Stimulated activated CD4-positive, alpha-beta T cell treated with anti-CD3 and anti-CD28 coated beads, Interleukin-4, amount 100 ng/mL, for 48 hours (primary cell): Measurements from ENCODE around the gene ST8SIA3.
A peak's percentile ranks its signal among the peaks of the same experiment; 100 is the strongest.

Source experiments
- DNase-seq, 2 donors: peaks; one replicate each; pipeline ENCODE4 v3.0.0-alpha.2; 2020; ENCODE audit warnings: low read depth in 2 of 2

Gene ST8SIA3, protein sequence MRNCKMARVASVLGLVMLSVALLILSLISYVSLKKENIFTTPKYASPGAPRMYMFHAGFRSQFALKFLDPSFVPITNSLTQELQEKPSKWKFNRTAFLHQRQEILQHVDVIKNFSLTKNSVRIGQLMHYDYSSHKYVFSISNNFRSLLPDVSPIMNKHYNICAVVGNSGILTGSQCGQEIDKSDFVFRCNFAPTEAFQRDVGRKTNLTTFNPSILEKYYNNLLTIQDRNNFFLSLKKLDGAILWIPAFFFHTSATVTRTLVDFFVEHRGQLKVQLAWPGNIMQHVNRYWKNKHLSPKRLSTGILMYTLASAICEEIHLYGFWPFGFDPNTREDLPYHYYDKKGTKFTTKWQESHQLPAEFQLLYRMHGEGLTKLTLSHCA

DNA sequence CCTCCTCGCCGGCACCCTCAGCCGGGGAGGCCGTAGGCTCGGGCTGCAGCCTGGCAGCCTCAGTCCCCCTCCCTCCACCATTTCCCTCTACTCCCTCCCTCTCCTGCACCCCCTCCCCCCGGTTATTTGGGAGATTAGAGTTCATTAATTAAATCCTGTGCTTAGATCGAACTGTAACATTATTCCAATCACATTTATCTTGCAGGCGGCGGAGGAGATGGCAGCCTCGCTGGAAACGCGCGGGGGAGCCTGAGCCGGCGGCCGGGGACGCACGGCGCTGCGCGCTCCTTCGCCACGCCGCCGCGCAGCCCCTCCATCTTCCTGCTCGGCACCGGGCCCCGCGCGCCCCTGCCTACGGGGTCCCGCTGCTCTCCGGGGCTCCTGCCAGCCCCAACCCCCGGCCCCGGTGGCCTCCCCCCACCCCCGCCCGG is at the start of gene ST8SIA3:
ST8SIA3 (plus strand) TSS at position 287 of the 431 bp plus-strand sequence. CDS start 290 bp downstream, outside the sequence.
- DNase-seq = no peak

DNA sequence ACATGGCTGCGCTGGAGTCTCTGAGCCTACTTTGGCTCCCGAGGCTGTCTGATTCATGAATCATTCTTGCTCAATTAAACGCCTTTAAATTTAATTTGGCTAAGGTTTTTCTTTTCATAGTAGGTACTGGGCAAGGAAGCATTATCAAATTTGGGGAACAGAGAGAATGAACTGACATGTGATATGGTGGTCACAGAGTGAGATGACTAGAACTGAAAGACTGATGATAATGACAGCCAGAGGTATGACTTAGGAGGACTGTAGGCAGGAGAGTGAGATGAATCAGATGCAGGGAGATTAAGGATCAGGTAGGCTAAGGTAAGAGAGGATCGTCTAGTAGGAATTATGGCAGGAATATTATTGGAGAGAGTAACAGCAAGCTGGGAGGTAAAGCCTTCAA is 40.9 kb upstream of the ST8SIA3 start:
- no peak for DNase-seq

DNA sequence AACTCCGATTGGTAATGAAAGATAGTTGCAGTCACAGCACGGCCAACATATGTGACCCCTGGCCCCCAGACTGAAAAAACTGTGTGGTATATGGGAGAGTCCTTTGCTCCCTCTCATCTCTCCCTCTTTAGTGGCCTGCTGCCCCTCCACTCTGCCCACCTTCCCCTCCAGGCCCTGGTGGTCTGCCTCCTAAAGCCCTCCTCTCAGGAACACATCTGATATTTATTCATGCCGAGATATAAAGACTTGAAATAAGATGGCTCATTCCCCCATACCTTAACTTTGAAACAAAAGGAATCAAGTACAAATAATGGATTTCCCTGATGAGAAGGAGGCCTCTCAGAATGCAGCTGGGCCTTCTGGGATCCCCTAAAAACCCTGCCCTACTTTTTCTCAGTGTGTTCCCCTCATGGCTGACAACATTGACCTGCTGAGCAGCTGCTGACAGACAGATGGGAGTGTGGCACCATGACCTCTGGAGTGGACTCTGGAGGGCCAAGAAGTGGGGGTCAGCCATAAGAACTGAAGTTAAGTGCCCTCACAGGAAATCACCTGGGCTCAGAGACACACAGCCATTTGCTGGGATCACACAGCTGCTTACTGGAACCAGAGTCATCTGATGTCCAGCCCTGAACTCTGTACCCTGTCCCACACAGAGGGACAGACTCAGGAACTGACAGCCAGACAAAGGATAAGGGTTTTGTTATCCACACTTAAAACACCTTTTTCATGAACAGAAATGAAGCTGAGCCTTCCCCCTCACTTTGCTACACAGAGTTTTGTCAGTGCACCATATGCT is 39.8 kb upstream of the ST8SIA3 start:
- DNase-seq = no peak

DNA sequence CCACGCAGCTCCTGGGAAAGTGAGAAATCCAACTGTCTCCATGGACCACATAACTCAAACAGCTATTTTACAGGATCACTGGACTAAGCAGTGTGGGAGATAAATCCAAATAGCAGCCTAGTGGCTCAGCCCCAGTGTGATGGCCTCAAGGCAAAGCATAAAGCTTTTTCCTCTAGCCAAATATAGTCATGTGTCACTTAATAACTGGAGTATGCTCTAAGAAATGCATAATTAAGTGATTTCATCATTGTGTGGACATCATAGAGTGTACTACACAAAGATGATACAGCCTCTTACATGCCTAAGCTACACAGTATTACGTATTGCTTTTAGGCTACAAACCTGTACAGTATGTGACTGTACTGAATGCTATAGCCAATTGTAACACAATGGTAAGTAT is 31.8 kb upstream of the ST8SIA3 start:
- DNase-seq = no peak

DNA sequence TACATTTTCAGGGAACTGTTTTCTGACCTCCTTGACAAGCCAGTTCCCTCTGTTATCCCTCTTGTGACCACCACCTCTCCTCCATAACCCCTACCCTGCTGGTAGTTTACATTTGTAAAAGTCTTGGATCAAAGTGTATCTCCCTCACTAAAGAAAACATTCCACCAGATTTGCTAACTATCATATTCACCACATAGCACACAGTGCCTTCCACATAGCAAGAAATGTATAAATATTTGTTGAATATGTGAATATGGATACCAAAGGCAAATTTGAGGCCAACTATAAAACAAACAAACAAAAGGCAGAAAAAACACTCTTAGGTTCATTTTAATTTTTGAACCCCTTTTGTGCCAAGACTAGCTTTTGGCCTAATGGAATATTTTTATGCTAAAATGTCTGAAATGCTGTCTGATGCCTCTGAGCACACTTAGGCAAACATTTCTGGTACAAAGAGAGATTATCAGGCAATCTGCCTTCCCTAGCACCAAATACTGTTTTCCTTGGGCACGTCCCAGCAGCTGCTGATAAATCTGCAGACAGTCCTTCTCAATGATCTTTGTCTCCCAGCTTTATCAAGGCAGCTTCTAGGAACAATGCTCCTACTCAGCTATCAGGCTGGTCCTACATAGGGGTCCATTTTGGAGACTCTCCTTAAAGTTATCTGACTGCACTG is 26.7 kb upstream of the ST8SIA3 start:
- no peak for DNase-seq

DNA sequence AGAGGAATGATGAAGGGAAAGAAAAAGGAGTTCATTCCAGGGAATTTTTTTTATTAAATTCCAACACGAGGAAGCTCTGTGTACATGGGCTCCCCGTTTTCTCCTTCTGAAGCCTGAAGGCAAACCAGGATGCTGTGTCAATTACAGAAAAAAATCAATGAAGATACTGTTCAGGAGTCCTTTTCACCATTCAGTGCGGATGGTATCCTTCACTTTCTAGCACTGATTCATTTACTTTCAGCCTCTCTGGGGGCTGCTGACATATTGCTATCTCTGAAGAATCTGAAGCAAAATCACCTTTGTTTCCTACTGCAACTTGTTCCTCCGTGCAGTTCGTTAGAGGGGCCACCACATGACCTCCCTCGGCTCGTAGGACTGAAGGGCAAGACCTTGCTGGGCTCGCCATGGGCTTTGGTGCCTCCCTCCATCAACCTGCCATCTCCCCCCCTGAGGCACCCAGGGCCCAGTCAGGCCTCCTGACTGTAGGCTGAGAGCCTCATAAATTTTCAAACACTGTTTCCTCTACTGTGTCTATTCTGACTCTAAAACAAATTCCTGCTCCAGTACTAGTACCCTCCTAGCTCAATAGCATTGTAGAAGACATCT is 25.5 kb upstream of the ST8SIA3 start:
- no peak for DNase-seq

DNA sequence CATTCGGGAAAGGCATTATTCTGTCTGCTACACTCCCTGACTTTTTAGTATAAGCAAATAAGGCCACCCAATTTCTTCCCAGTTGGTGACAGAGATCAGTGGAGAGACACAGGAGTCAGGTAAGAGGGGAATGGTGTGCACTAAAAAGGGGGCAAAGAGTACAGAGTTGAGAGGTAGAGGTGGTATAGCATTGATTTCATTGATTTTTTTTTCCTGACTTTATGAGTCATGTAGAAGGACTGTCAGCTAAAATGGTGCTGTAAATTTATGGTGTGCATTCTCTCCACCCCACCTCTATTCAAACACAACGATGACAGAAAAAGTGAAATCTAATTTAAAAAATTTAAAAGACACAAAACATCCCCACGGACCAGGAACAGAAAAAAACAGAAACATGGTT is 23.7 kb upstream of the ST8SIA3 start:
- DNase-seq = no peak

DNA sequence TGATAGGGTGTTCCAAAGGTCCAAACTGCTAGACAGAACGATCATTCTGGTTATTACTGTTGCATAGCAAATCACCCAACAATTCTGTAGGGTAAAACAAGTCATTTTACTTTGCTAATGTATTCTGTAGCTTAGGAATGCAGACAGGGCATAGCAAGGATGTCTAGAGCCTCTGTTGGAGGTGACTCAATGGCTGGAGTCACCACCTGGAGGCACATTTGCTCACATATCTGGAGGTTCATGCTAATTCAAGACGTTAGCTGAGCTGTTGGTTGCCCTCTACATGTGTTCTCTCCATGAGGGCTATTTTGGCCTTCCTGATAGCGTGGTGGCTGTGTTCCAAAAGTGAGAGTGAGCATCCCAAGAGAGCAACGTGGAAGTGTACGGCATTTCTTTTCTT is 22.5 kb upstream of the ST8SIA3 start:
- no peak for DNase-seq

DNA sequence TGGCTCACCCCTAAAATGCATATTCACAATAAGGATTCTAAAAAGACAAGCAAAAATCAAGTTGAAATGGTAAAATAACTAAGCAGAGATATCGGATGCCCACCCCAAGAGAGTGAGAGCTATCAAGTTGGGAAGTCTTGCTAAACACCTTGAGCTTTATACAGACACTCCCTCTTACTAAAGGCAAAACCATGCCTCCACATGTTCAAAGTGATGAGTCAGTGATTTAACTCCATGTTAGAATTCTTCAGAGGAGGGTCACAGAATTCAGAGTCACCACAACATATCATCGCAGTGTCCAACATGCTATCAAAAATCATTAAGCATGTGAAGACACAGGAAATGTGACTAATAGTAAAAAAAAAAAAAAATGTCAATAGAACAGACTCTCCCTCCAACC is 20.6 kb upstream of the ST8SIA3 start:
- DNase-seq = no peak

DNA sequence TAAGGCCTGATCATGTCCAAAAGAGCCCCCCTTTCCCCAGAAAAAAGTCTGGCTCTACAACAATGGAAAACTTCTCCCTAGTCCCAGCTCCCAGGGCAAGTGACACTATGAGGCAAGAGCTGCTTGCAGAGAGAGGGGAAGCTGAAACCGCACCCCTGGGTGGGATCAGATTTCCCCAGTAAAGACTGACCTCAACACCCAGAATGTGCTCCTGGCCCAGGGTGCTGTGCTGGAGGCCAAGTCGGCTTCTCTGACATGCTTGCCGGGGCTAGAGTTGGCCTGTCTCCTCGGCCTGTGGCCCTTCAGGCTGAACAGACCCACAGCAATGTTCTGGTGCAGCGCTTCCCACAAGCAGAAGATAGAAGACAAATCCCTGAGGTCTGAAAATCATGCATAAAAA is 18.4 kb upstream of the ST8SIA3 start:
- no peak for DNase-seq

DNA sequence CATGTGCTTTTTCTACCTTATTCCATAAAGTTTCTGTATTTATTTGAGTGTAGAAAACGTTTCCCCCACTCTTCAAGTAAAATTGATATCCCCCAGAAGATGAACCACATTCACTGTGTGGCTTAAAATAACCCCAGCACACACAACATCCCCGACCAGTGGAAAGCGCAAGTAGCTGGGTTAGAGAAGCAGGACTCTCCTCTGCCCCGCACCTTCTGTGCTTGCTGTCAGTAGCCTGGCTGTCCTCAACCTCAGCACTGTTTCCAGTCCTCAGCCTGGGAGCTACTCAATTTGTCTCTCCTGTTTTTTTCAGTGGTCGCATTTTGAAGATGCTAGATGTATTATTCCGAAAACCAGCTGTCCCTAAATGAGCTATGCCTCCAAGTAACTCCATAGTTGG is 18.0 kb upstream of the ST8SIA3 start:
- no peak for DNase-seq

DNA sequence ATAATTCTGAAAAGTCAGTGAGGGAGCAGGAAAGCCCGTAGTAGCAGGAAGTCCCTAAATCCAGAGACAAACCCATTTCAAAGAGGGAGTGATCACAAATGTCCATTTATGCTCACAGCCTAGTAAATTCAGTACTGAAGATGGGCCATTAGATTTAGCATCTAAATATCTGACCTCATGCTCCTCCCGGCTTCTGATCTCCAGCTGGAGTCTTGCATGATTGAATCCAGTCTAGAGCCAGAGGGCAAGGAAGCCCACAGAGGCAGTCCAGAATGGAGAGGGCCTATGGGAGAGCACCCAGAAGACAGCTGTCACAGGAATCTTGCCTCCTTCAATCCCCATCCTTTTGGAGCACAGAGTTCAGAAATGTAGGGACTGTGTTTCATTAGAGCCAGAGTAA is 16.0 kb upstream of the ST8SIA3 start:
- no peak for DNase-seq

DNA sequence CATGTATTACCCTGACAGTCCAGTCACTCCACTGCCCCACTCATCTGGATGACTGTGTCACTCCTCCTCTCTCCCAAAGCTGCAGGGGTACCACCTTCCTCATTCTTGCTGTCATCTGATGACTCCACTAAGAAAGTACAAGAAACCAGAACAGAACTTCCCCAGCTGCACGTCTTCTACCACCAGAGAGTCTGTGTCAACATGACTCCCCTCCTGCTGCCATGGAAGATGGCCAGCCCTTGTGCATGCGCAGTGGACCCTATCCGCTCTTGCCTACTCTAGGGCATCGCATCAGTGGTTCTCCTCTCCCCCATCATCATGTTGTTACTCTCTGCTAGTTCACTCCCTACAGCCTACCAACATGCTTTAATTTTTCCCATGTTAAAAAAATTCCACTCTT is 14.5 kb upstream of the ST8SIA3 start:
- no peak for DNase-seq

DNA sequence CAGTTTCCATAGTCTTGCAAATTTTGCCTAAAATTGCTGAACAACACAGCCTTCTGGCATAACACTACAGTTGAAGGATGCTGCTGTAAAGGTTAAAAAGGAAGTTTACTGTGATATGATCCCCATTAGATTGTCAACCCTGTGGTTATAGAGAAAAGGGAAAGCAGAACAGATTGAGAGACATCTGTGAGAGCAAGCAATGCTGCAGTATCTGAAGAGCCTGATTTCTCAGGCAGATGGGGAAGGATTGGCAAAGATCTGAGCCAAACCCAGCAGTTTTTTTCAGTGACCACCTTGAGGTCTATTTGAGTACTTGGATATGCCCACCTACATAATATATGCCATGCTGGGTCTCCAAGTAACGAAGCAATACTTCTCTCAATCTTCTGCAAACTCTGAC is 8.5 kb upstream of the ST8SIA3 start:
- DNase-seq = no peak

DNA sequence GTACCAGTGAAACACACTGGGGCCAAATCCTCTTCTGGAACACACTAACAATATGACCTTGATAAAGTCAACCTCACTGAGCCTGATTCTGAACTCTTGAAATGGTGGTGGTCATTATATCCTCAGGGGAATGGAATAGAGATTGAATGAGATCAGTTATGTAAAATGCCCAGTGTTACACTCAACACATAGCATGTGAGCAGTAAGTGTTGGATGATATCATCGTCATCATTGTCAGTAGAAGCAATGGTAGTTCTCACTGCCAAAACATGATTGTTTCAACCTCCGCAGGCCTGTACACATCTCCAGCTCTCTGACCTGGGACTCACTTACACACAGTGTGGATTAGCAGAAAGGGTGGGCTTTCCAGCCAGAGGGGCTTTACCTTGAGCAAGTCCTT is 5.5 kb upstream of the ST8SIA3 start:
- no peak for DNase-seq

DNA sequence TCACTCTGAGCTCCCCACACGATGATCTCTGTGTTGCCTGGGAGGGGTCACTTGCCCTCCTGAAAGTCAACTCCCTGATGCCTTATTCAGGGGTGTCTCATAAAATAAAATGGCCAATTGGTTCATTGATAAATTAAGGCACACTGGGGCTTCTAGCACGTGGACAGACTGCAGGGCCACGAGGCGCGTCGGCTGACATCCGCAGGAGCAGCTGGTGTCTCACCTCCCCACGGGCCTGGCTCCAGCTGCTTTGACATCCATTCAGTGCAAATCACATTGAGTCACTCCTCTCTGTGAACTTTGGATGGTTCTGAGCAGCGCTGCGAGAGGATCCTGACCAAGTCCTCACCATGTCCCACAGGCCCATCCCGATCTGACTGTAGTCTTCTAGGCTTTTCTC is 4.6 kb upstream of the ST8SIA3 start:
- DNase-seq = no peak

DNA sequence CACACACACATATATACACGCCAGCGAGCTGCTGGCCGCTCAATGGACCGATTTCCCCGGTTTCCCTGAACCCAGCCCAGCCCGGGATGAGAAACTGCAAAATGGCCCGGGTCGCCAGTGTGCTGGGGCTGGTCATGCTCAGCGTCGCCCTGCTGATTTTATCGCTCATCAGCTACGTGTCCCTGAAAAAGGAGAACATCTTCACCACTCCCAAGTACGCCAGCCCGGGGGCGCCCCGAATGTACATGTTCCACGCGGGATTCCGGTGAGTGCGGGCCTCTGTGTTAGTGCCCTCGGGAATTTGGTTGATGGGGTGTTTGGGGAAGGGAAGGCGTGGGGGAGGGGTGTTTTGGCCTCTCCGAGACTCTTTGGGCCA is 392 bp downstream of the ST8SIA3 start:
- no peak for DNase-seq

DNA sequence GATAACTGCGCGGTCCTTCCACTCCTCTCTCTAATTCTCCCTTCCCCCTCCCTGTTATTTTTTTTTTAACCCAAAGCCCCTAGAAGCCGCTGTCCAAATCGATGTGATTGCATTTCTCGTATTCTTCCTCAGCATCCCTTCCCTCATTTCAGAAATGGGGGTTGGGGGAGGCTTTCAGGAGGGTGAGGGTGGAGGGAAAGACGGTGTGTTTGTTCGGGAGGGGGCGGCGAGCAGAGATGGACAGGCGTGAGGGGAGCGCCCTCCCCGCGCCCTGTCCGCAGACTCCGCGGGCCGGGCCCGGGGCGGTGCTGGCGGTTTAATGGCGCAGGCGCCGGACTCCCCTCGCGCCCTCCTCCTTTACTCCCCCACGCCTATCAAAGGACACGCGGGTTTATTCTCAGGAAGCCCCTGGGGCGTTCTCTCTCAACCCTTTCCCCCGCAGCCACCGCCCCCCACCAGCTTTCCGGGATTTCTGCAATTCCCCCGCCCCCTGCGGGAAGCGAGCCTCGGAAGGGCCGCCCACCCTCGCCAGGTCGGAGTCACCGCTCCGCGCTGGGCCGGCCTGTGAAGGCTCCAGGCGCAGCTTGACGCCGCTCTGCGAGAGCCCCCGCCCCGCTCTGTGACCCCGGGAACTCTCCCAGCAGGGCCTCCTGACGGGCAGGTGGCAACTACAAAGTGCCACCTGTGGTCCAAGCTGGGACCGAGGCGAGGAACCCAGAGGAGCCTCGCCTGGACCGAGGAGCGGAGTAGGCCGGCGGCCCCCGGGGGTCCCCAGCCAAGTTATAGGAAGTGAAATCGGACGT is 981 bp downstream of the ST8SIA3 start:
- DNase-seq = no peak

DNA sequence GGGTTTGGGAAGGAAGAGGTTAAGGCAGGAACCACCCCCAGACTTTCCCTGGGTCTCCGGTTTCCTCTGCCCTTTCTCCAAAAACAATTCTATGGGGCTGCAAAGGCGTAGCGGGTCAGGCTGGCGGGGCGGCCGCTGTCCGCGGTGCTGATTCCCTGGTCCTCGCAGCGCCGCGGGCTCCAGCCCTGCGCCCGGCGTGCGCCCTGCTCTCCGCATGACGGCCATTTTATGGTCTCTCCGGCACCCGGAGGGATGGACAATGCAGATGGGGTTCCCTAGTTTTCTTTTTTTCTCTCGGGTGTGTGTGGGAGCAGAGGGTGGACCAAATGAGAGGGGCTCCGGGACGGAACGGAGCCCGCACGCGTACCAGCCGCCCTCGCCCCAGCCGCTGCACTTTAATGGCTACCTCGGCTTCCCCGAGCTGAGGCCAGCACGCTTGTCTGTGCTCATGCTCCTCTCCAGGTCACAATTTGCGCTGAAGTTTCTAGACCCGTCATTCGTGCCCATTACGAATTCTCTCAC is 1.6 kb downstream of the ST8SIA3 start:
- peak; percentile 3 to 8 for DNase-seq

DNA sequence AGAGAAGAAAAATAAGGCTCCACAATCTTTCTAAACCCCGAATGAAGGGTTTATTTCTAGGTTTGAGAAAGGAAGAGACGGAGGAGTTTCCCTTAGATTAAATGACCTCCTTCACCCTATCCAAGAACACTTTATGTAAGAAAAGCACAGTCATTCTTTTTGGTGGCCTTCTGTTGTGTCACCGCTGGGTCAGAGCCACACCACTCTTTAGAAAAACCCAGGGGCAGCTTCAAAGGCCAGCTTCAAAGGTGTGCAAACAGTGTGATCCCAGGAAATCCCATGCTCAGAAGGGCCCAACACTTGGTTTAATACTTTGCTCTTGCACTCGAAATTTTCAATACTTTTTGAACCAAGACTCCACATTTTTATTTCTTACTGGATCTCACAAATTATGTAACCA is 7.1 kb downstream of the ST8SIA3 start:
- no peak for DNase-seq

DNA sequence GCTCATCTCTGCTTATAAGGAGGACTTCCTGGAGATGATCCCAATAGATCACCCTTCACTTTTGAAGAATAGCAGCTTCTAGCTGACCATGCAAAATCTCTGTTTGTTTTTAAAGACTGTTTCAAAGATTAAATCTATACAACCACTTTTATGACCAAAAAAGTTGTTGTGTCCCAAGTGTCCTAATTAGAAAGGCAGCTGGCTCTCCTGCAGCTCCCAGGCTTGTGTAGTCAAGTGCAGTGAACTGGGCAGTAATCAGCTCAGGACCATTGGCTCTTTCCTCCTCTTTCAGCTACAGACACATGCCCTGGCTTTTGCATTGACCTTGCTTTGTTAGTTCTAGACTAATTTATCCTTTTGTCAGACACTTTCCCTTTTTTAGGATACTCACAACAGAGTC is 10.4 kb downstream of the ST8SIA3 start:
- no peak for DNase-seq
